GM12878 (cell line): Measurements from ENCODE around the gene SERPING1. TPM values are rescaled to one million over a fixed set of nuclear protein-coding genes. Genes with fewer than 3 reads are reported as not detected.
A peak's percentile ranks its signal among the peaks of the same experiment; 100 is the strongest.

Experiments
- ATF2 ChIP-seq: IDR thresholded peaks from 2 replicates; pipeline ENCODE4 v1.6.1; 2012; ENCODE audit warnings: low read length, inconsistent platforms
- CHD2 ChIP-seq: IDR thresholded peaks from 2 replicates; pipeline ENCODE4 v1.6.1; 2011; ENCODE audit warnings: low read depth, low read length, improper control_type of control experiment, borderline replicate concordance
- CUX1 ChIP-seq: IDR thresholded peaks from 2 replicates; pipeline ENCODE4 v1.6.1; 2012; ENCODE audit warnings: improper control_type of control experiment, low read depth, low read length; ENCODE audit not compliant: insufficient replicate concordance
- DPF2 ChIP-seq: fragments of 450-650 bp; IDR thresholded peaks from 2 replicates; pipeline ENCODE4 v1.6.1; 2017; ENCODE audit warnings: mild to moderate bottlenecking
- FOXM1 ChIP-seq: IDR thresholded peaks from 2 replicates; pipeline ENCODE4 v1.6.1; 2012; ENCODE audit warnings: low read depth, mild to moderate bottlenecking, inconsistent platforms, low read length, moderate library complexity
- IKZF1 ChIP-seq: fragments of 450-650 bp; conservative IDR thresholded peaks from 2 replicates; pipeline ENCODE4 v1.6.1; 2017; ENCODE audit warnings: antibody characterized with exemption, mild to moderate bottlenecking
- IKZF2 ChIP-seq, 2 experiments: fragments of 450-650 bp; IDR thresholded peaks; 2 replicates each; pipeline ENCODE4 v1.6.1; 2017; ENCODE audit warnings: mild to moderate bottlenecking in 2 of 2, moderate library complexity in 2 of 2
- IRF5 ChIP-seq: fragments of 450-650 bp; IDR thresholded peaks from 2 replicates; pipeline ENCODE4 v1.6.1; 2017; ENCODE audit warnings: borderline replicate concordance
- NFYA ChIP-seq: IDR thresholded peaks from 2 replicates; pipeline ENCODE4 v1.6.1; 2011; ENCODE audit warnings: low read depth, mild to moderate bottlenecking, low read length, improper control_type of control experiment, borderline replicate concordance
- PAX8 ChIP-seq: fragments of 450-650 bp; IDR thresholded peaks from 2 replicates; pipeline ENCODE4 v1.6.1; 2017; ENCODE audit warnings: mild to moderate bottlenecking, moderate library complexity
- PML ChIP-seq: IDR thresholded peaks from 2 replicates; pipeline ENCODE4 v1.6.1; 2012; ENCODE audit warnings: low read length, inconsistent platforms
- RELA ChIP-seq: fragments of 450-650 bp; IDR thresholded peaks from 2 replicates; pipeline ENCODE4 v1.8.0; 2014; ENCODE audit warnings: borderline replicate concordance; ENCODE audit not compliant: partially characterized antibody
- RUNX3 ChIP-seq: IDR thresholded peaks from 2 replicates; pipeline ENCODE4 v1.6.1; 2012; ENCODE audit warnings: low read length, inconsistent platforms
- SMAD1 ChIP-seq: fragments of 450-650 bp; IDR thresholded peaks from 2 replicates; pipeline ENCODE4 v1.6.1; 2018; ENCODE audit warnings: mild to moderate bottlenecking, low read depth; ENCODE audit not compliant: partially characterized antibody
- SMARCA5 ChIP-seq: fragments of 450-650 bp; IDR thresholded peaks from 2 replicates; pipeline ENCODE4 v1.6.1; 2017; ENCODE audit warnings: mild to moderate bottlenecking
- SPI1 ChIP-seq: IDR thresholded peaks from 2 replicates; pipeline ENCODE4 v1.6.1; 2011; ENCODE audit warnings: low read depth, mild to moderate bottlenecking, low read length, moderate library complexity, borderline replicate concordance; ENCODE audit not compliant: insufficient read depth
- TCF12 ChIP-seq: IDR thresholded peaks from 2 replicates; pipeline ENCODE4 v1.6.1; 2011; ENCODE audit warnings: low read depth, mild to moderate bottlenecking, low read length
- ZBED1 ChIP-seq: IDR thresholded peaks from 2 replicates; pipeline ENCODE4 v1.6.1; 2016; ENCODE audit warnings: borderline replicate concordance
- ZBTB40 ChIP-seq: fragments of 450-650 bp; IDR thresholded peaks from 2 replicates; pipeline ENCODE4 v1.6.1; 2016; ENCODE audit warnings: mild to moderate bottlenecking, moderate library complexity, borderline replicate concordance
- polyA plus RNA-seq, 11 experiments: library from polyadenylated mRNA; depleted of rRNA in 4 of 11; unstranded in 6 of 11; stranded (reverse) in 5 of 11; fragments of >200 nt; fragmentation: Nextera tagmentation in 4 of 11; fragmentation: Illumina TruSeq in 1 of 11; extraction: Ambion mirVana in 4 of 11; extraction: Trizol in 1 of 11; gene quantifications; 1 replicate in 1 of 11; 2 replicates in 10 of 11; pipeline versions ENCODE4 v1.2.1 to v1.2.3, GENCODE V29; 2011 to 2016; ENCODE audit warnings: inconsistent platforms in 2 of 11, missing spikeins in 2 of 11, low read depth in 1 of 11
- total RNA-seq, 4 experiments: library from RNA; depleted of rRNA in 3 of 4; stranded (reverse); fragments of >200 nt in 3 of 4; fragmentation: Illumina TruSeq in 1 of 4; extraction: Trizol in 1 of 4; gene quantifications; 2 replicates each; pipeline versions ENCODE4 v1.2.1 to v1.2.3, GENCODE V29; 2013 to 2021

SERPING1 gene
- total and polyA plus RNA-seq, 10 of the 15 experiments (the other 5 are each of a cell fraction or from before 2014, with no cell fraction given), result 0.24 to 1.4 TPM; not detected in 8

GRCh38 chr11:57547854-57548377 lies 49.6 kb upstream of the SERPING1 start (continued):
- TF ChIP-seq CUX1 (no peak), IKZF1 (peak; percentile 58), ATF2 (no peak), RUNX3 (peak; percentile 46; the same call in 1 of the 2 replicates), PML (no peak), DPF2 (0 out of 2 replicates have a peak, but pooled peaks have one; percentile 44), IKZF2 (IDR thresholded peaks at IDR 0.05) (peak in 1 of 2 experiments; percentile 33; a peak in 1 of 4 replicates), TCF12 (no peak), ZBED1 (no peak), CHD2 (peak; percentile 15; the same call in 1 of the 2 replicates), ZBTB40 (no peak), NFYA (no peak), SMAD1 (no peak), SMARCA5 (no peak), RELA (no peak), IRF5 (no peak), SPI1 (peak; percentile 84), FOXM1 (no peak), PAX8 (no peak)
